ENCODE data around the gene HSPA12B. TPM values are rescaled to one million over a fixed set of nuclear protein-coding genes. Genes with fewer than 3 reads are reported as not detected.

Gene HSPA12B
- total and polyA plus RNA-seq, 2 of the 4 experiments (the other 2 are of a cell fraction), result not detected

GRCh38 chr20:3707508-3707899 lies 25.0 kb upstream of the HSPA12B start:
- Histone ChIP-seq H3K4ac (ENCODE audit: low read depth, low read length) (no peak overlapping the region), H3K23ac (ENCODE audit: low read depth, low read length) (no peak overlapping the region), H4K20me1 (ENCODE audit: insufficient read depth, low read length) (no peaks in the 10 kb centered on the region), H3K14ac (replicated peaks; ENCODE audit: low read depth, low read length) (no peak overlapping the region), H3K9ac (ENCODE audit: low read depth, low read length) (no peak overlapping the region), H3K4me2 (ENCODE audit: low read depth, low read length) (no peak overlapping the region), H3K36me3 (ENCODE audit: control insufficient read depth, insufficient read depth, low read length) (no peaks in the 10 kb centered on the region), H3K18ac (ENCODE audit: low read depth, low read length) (no peak overlapping the region), H2AK5ac (ENCODE audit: low read depth, low read length) (no peak overlapping the region), H3K4me1 (ENCODE audit: control insufficient read depth, insufficient read depth, low read length) (no peaks in the 10 kb centered on the region), H3K9me1 (ENCODE audit: insufficient read depth, low read length) (no peaks in the 10 kb centered on the region), H4K8ac (ENCODE audit: low read depth in 2 of 2, low read length in 2 of 2) (no peak overlapping the region), H2BK120ac (ENCODE audit: low read depth, low read length) (no peak overlapping the region), H4K5ac (ENCODE audit: low read depth, low read length) (no peak overlapping the region), H3K4me3 (ENCODE audit: insufficient read depth, low read depth, low read length) (no peak overlapping the region), H2BK5ac (ENCODE audit: low read depth, low read length, poor library complexity, severe bottlenecking) (no peak overlapping the region), H3K9me3 (ENCODE audit: control insufficient read depth, insufficient read depth, low read length) (peaks cover 2% of the 10 kb centered on the region; the same call in 1 of the 2 replicates), H2AFZ (replicated peaks; ENCODE audit: low read length, poor library complexity) (no peak overlapping the region), H3K27me3 (ENCODE audit: control insufficient read depth, insufficient read depth, low read length) (peaks cover 35% of the 10 kb centered on the region), H2BK20ac (ENCODE audit: low read depth, low read length) (no peak overlapping the region), H2AK9ac (replicated peaks; ENCODE audit: low read depth, low read length, poor library complexity) (no peak overlapping the region), H4K91ac (ENCODE audit: insufficient read depth, low read depth, low read length) (no peak overlapping the region), H2BK15ac (ENCODE audit: low read depth, low read length) (no peak overlapping the region), H3K27ac (ENCODE audit: insufficient read depth, low read length) (no peak overlapping the region), H3K56ac (ENCODE audit: extremely low read depth, insufficient read depth, low read length) (no peak overlapping the region), H3K79me1 (ENCODE audit: low read depth in 1 of 2, low read length in 2 of 2) (no peaks in the 10 kb centered on the region)
- dilution Hi-C loops (cut with HindIII; ENCODE audit: low sequenced_read_pairs, unreplicated experiment) (no loop called here), intact Hi-C loops (cut with micrococcal nuclease) (no loop called here), in situ Hi-C loops (cut with MboI; ENCODE audit: low sequenced_read_pairs) (no loop called here)
- no TSS peak for BruUV-seq (replicated peaks)
- POLR2A ChIA-PET (ENCODE audit: unreplicated experiment), result no interaction called here
- CTCF ChIA-PET, result interaction anchor here (2.2 kb wide), 1 partner anchor 31 kb away, joined by 8 read pairs; no protein-coding TSS in a partner anchor
- no peak for DNase-seq
- 78% methylated on average over 2 of the region's 3 CpGs; no CpG with 5 or more reads in 1 of the 2 experiments for WGBS, 2 experiments (ENCODE audit: extremely low coverage in 2 of 2, insufficient read length in 1 of 2)
- ATAC-seq (ENCODE audit: low read depth), result no peak
- TF ChIP-seq USF2 (IDR thresholded peaks at IDR 0.05; ENCODE audit: low read depth, low read length), result no peak
- TF ChIP-seq CHD1 (IDR thresholded peaks at IDR 0.05; ENCODE audit: low read depth, low read length), result no peak
- no peak for TF ChIP-seq RAD21 (IDR thresholded peaks at IDR 0.05; ENCODE audit: low read length)
- no peak for TF ChIP-seq BHLHE40 (IDR thresholded peaks at IDR 0.05; ENCODE audit: low read depth, low read length)
- no peak for TF ChIP-seq CEBPB (IDR thresholded peaks at IDR 0.05; ENCODE audit: low read depth, low read length)
- TF ChIP-seq MAFK (IDR thresholded peaks at IDR 0.05; ENCODE audit: low read depth, low read length), result no peak
- no peak for TF ChIP-seq CTCF (conservative IDR thresholded peaks at IDR 0.05; ENCODE audit: low read depth, low read length)
- no peak for TF ChIP-seq POLR2A (IDR thresholded peaks at IDR 0.05; ENCODE audit: low read depth, low read length)
- TF ChIP-seq NFE2L2 (IDR thresholded peaks at IDR 0.05; ENCODE audit: low read depth, low read length), result no peak
- TF ChIP-seq SMC3 (IDR thresholded peaks at IDR 0.05; ENCODE audit: low read depth, low read length), result no peak
- TF ChIP-seq ELK1 (IDR thresholded peaks at IDR 0.05; ENCODE audit: borderline replicate concordance, low read depth, low read length), result no peak
- no peak for TF ChIP-seq FOS (IDR thresholded peaks at IDR 0.05; ENCODE audit: low read depth, low read length)
- TF ChIP-seq MXI1 (IDR thresholded peaks at IDR 0.05; ENCODE audit: borderline replicate concordance, low read depth, low read length), result no peak
- TF ChIP-seq RCOR1 (IDR thresholded peaks at IDR 0.05; ENCODE audit: insufficient replicate concordance, low read length), result no peak
- TF ChIP-seq RFX5 (IDR thresholded peaks at IDR 0.05; ENCODE audit: low read depth, low read length), result no peak
- no peak for TF ChIP-seq MAZ (IDR thresholded peaks at IDR 0.05; ENCODE audit: borderline replicate concordance, low read depth, low read length)

Data from IMR-90 (cell line).